ENCODE measurements around the gene HOXA3.

HOXA3 gene

DNA sequence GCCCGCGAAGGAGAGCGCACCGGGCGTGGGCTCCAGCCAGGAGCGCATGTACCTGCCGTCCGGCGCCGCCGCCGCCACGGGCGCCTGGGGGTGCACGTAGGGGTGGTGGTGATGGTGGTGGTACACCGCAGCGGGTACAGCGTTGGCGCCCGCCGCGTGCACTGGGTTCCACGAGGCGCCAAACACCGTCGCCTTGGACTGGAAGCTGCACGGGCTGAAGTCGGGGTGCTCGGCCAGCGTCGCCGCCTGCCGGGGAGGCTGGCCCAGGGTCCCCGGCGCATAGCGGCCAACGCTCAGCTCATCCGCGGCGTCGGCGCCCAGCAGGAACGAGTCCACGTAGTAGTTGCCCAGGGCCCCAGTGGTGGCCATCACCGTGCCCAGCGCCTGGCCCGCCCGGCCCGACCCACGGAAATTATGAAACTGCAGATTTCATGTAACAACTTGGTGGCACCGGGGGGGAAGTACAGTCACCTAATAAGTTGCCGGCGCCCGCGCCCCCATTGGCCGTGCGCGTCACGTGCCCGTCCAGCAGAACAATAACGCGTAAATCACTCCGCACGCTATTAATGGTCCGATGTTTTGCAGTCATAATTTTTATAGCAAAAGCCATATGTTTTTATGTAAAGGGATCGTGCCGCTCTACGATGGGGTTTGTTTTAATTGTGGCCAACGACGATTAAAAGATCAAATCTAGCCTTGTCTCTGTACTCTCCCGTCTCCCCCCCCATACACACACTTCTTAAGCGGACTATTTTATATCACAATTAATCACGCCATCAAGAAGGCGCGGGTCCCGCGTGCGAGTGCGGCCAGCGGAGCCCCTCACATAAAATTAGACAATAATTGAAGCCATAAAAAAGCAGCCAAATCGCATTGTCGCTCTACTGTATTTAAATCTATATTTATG, 13.0 kb upstream of the HOXA3 start, which contains the start of gene HOXA9:
Gene HOXA9 (minus strand): TSS at position 449 of the 907 bp plus-strand sequence. CDS start 80 bp downstream, at position 369.
- DNase-seq = no peak

DNA sequence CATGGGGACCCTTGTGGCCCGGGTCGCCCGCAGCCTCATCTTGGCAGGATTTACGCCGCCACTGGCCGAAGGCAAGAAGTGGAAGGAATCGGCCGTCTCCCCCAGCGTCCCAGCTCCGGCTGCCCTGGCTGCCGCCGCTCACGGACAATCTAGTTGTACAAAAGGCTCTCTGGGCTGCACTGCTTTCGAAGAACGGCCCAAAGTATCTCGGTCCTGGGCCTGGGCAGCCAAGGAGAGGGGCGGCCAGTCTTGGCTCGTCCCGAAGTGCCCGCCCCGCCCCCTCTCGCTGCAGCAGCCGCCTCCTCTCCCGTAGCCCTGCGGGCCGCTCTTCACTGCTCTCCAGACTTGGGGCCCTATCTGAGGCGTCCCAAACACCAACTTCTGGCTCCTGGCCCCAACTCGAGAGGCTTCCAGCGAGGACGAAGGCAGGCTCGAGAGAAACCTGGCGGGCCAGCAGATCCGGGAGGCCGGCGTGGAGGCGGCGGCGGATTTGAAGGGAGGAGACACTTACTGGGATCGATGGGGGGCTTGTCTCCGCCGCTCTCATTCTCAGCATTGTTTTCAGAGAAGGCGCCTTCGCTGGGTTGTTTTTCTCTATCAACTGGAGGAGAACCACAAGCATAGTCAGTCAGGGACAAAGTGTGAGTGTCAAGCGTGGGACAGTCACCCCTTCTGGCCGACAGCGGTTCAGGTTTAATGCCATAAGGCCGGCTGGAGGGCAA, 12.1 kb upstream of the HOXA3 start:
- no peak for DNase-seq

DNA sequence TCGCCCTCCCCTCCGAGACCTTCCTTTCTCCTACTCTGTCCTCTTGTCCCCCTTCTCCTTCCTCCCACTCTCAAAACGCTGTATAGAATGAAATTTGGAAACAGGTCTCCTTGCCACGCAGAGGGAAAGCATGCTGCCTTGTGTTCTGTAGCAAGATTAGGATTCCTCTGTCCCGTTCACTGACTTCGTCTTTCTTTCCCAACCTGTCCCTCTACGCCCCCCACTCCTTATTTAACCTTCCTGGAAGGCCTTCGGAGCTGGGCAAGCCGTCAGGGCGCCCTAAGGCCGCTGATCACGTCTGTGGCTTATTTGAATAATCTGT, 11.6 kb upstream of the HOXA3 start:
- DNase-seq = no peak

DNA sequence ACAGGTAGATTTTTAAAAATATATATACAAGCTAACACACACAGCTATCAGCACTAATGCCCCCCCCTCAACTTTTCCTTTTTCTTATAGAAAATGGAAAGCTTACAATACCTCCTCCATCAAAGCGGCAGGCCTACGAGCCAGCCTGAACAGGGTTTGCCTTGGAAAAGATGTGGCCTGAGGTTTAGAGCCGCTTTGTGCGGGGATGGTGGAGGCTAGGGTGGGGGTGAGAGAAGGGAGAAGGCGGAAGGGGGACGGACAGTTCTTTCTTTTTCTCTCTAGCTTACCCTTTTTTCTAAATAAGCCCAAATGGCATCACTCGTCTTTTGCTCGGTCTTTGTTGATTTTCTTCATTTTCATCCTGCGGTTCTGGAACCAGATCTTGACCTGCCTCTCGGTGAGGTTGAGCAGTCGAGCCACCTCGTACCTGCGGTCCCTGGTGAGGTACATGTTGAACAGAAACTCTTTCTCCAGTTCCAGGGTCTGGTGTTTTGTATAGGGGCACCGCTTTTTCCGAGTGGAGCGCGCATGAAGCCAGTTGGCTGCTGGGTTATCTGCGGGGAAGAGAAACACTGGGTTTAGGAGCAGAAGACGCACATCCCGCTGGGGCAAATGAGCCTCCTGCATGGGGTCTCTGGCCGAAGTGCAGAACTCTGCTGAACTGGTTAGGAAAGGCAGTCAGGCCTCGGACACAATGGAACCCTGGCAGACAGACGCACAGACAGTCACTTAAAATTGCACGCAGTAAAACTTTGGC, 11.1 kb upstream of the HOXA3 start:
- DNase-seq = no peak

DNA sequence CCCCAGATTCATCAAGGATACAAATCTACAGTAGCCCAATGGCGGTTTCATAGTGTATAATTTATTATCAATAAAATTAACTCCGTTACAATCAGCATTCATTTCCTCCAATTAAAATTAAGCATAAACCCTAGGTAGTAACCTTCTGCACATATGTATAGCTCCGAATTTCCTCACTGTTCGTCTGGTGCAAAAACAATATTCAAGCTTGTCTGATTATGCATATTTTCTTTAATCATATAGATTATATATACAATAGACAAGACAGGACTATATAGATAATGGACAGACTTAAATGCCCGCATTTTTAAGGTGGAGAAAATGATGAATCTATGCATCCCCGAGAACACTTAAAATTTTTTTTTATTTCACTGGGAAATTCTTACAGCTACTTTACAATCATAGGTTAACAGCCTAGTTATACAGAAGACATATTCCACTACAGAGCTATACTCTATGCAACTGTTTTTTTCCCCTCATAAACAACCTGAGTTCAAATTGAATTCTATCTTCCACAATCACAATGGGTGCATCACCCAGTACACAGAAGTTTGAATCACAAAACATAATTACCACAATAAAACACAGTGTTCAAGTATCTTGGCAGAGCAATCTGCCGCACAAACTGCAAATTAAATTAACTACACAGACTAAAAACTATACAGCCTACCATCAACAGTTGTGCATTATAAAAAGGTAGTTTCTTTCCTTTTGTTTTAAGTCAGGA, 10.3 kb upstream of the HOXA3 start:
- no peak for DNase-seq

DNA sequence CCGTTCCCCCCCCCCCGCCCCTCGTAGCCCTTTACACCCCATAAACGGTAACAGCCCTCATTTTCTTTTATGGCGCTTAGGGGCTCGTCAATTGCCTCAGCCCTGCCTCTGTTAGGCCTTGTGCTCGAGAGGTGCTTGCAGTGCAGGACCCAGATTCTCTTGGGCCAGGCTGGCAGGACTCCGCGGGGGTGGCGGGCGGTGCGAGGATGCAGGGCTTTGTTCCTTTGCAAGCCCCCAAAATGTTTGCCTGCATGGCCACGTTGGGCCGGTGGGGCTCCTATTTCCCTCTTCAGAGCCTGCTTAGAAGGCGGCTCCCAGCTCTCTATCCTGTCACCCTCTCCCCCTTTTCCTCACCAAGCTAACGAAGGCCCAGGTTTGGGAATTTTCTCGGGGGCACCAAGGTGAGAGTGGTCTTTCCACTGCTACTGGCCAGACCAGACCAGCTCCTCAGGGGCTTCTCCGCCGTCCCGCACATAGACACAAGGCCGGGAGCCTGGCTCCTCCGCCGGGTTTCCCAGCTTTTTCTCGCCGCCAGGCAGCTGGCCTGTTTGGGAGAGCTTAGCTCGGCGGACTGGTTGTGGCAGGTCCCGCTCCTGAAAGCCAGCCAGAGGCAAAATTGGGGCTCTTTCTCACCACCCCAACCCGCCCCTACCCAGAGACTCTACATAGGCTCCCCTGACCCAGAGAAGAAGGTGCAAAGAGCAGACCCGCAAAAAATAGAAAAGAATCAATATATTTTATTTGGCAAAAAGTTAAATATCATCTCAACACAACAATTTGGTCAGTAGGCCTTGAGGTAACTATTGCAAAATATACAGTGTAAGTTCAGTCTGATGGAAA, 9.6 kb upstream of the HOXA3 start:
- DNase-seq = no peak

DNA sequence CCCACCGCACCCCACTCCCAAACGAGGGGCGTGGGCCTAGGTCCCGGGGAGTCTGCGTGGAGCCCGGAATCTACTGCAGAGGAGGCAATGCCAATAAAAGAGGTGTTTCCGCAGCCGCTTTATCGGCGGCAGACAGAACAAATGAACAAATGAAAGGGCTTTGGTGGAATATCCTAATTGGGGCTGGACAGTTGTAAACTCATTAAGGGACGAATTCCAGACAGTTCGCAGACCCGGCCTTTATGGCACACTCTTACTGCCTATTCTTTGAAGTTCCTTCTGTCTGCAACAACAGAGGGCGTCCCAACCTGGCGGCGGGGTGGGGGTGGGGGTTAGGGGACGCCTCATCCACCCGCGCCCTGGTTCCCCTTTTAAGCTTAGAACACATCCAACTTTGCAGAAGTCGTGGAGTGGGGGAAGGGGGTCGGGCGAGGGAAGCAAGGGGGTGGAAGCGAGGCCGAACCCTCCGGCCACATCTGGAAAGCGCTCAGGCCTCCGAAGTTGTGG, 8.9 kb upstream of the HOXA3 start:
- DNase-seq = no peak

DNA sequence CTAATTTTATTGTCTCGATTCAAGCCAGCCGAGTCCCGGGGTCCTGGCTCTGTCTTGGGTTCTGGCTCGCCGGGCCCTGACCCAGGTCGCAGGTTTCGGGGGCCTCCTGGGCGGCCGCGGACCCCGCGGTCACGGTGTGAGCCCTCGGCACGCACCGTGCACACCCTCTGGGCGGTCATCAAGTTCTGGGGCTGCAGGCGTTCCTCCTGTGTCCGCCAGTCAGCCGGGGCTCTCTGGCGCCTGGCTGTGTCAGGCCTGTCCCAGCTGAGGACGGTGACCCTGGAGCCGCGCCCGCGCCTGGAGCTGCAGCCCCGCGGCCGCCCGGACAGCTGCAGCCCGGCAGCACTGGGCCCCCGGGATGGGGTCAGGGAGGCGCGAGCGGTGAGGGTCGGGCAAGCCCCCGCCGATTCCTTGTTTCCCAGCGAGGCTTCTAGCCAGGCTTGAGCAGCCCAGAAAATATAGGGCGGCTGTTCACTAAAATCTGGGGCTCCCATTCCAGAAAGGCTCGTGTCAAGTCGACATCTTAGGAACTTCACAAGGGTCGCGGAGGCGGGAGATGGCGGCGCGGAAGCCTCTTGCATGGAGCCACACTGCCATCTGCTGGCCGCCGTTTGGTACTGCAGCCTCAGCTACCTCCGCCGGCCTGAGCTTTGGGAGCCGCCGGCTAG, 8.3 kb upstream of the HOXA3 start:
- peak; percentile 80 for DNase-seq

DNA sequence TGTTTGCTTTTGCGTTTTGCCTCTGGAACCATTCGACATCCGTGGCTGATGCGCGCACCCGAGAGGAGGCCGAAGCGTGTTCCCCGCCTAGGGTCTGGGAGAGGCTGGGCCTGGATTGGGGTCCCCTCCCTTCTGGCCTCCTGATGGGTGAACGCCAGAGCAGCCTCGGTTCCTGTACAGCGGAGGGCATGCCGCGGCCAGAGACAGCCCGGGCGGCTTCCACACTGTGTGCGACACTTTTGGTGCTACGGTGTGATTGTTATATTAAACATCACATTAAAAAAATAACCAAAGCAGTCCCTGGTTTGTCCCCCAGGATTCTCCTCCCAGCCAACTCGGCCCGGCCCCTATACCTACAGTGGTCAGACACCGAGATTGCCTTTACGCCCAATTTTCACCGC, 7.8 kb upstream of the HOXA3 start:
- no peak for DNase-seq

DNA sequence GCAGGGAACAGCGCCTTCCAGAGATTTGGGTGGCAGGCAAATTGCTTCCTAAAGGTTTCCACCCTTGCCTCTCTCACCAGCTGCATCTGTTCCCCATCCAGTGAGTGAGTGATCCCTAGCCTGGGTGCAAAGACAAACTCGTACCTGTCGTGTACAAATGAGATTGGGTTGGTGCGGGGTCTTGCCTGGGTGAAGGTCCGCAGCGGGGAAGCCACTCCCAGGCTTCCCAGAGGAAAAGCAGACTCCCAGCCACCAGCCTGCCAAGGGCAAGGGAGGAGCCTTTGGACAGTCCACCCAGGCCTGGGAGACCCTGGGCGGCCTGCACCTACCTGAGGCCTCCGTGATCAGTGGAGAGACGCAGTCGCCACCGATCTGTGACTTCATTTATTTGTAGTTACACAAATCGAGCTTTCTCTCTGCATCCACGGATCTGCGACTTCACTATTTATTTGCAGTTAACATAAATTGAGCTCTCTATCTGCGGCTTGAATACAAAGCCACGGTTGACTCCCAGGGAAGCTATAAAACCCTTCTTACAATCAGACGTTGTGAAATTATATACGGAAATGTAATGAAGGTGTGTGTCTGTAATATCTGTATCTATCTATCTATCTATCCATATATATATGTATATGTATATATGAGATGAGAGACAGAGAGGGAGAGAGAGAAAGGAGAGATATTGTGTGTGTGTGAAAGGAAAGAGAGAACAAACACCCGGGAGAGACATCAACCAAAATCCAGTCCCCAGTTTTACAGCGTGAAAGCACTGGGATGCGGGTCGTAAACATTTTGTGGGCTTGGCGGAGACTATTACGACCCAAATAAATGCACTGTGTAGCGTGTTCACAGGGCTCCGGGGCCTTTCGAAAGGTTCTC, 7.1 kb upstream of the HOXA3 start:
- DNase-seq = no peak

DNA sequence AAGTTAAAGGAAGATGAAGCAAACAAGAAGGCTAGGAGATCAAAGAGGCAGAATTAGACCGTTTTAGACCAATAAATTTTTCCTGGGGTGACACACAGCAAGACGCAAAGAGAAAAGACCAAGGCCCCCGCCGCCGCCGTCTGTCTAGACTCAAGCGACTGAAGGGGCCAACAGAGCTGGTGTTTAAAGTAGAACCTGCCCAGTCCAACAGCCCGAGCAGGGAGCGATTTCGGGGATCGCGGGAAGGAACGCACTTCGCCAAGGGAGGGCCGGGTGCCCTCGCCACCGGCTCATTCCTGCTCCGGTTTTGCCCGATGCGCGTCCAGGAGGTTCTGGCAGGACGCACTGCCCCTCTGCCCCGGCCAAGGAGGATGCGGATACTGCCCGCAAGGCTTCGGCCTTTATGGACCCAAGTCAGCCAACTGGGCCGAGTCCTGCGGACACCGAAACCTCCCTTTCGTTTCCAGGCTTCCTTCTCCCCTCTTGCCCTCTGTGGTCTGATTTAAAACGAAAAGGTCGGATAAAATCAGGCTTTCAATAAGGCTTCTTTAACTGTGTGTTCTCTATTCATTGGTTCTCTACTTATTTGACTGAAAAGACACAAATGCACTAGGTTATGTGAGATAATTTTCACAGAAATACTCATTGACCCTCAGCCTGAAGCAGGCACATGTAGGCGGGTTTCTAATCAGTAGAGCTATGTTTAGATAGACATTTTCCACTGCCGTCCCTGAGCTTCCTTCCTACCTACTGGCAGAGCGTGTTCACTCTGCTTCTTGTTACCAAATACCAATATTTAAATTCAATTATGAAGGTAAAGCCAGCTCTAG, 6.3 kb upstream of the HOXA3 start:
- no peak for DNase-seq

DNA sequence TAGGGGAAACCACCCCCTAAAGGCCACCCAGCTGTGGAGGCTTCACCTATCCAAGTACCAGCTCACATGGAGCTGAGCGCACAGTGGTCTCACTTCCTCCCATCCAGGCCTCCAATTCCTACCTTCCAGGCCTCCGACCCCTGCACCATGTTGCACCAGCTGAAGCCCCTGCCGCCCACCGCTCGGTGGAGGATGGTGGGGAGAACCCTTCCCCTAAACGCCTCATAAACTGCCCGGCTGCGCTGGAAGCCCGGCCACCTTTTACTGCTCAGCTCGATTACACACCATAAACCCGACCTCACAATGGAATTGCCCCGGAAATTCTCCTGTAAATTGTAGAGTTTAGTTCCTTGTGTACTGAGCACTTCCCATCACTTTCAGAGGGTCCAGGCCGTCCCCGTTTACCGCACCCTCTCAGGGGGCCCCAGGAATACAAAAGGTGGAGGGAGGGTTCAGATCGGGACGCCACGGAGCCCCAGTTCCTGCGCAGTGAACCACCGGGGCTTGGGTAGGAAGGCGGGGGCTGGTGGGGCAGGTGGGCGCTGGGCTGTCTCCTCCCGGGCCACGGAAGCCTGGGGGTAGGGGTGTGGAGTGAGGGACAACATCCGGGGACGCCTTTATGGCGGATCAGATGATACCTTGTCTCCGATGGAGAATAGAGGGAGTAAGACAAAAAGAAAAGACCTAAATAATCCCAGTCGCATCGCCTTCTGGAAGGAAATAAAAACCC, 5.5 kb upstream of the HOXA3 start:
- no peak for DNase-seq

DNA sequence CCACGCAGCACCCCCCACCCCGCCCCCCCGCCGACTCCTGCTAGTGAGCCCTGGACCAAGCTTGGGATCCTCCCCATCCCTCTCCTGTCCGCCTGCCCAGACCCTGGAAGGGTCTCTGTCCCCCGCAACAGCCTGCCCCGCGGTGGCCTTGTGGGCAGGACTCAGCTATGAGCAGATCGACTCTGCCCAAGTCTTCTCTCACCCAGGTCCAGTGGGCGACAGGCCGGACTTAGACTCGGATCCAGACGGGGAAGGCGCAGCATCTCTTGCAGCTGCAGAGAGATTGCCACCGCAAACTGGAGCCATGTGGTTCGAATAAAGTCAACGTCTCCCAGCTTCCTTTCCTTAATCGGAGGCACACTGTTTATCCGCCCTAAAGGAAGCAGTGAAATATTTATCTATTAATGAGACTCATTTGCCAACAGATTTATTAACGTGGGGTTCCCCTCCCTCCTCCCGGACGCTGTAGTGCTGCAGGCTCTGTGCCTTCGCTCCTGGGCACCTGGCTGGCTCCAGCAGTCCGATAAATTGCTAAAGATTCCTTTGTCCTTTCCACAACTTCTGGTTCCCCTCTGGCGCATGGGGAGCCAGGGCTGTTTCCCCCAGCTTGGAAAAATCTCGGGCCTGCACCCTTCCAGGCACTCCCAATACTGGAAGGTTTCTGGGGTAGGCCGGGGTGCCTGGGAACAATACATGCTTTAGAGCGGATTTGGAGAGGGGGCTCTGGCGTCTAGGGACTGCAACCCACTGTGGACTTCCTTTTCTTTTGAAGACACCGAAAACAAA, 4.7 kb upstream of the HOXA3 start:
- no peak for DNase-seq

DNA sequence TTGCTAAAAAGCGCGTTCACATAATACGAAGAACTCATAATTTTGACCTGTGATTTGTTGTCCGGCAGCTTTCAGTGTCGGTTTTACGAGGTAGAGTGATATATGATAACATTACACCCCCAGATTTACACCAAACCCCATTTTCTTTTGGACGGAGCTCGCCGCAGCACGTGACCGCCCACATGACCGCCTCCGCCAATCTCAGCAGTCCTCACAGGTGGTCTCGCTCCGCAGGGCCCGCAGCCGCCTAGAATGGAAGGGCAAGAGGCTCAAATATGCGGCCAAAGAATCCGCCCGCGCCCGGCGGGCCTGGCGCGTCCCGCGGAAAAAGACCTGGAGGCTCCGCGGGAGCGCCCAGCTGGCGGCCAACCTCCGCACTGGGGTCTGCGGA, 4.1 kb upstream of the HOXA3 start, which contains the start of gene HOXA7:
Gene HOXA7 (minus strand): TSS at position 168 of the 391 bp plus-strand sequence. CDS start 130 bp downstream, at position 38.
- no peak for DNase-seq

DNA sequence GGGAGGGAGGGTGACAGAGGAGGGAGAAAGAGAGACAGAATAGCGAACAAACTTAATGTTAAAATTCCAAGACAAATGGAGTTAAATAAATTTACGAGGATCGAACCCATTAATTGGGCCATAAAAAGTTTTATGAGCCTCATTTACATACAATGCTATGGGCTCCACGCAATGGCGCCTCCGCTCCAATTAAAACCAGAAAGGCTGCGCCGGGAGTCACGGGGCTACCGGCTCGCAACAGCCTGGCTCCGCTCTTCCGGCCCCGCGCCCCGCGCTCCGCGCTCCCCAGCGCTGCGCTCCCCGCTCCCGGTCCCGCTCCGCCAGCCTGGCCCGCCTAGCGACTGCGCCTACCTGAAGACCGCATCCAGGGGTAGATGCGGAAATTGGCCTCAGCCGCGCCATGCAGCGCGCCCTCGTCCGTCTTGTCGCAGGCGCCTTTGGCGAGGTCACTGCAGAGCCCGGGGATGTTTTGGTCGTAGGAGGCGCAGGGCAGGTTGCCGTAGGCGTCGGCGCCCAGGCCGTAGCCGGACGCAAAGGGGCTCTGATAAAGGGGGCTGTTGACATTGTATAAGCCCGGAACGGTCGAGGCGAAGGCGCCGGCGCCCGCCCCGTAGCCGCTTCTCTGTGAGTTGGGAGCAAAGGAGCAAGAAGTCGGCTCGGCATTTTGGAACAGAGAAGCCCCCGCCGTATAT, 3.6 kb upstream of the HOXA3 start:
- DNase-seq = no peak

DNA sequence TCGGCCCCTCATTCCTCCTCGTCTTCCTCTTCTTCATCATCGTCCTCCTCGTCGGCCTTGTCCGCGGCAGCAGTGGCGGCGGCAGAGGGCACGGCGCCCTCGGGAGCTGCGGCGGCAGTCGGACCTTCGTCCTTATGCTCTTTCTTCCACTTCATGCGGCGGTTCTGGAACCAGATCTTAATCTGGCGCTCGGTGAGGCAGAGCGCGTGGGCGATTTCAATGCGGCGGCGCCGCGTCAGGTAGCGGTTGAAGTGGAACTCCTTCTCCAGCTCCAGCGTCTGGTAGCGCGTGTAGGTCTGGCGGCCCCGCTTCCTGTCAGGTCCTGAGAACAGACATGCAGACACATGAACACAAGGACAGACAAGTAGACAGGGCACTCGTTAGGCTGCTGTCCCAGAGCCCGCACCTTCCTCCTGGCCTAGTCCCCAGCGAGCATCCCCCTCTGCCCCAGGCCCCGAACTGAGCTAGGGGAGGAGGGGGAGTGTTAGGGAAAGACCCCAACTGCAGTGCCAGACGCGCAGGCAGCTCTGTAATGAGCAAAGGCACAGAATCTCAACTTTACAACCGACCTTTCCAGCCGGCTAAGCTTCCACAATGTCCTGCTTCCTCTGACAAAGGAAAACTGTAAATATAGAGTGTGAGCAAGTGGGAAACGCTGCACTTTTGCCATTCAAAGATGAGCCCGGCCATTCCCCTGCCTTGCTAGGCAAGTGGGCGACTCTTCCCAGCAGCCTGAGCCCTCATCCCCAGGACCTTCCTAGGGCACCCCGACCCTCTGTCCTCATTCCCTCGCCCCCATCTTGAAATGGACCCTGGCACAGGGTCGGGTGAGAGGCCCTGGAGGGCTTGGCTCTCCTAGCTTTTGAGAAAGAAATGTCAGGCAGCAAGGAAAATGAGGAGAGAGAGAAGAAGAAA, 2.8 kb upstream of the HOXA3 start:
- no peak for DNase-seq
